IMR-90 (cell line): Measurements from ENCODE around the gene MAGI1.

Experiments
- CTCF ChIP-seq: conservative IDR thresholded peaks from 2 replicates; pipeline ENCODE4 v1.5.1; 2012; ENCODE audit warnings: mild to moderate bottlenecking, low read depth, low read length, improper control_type of control experiment
- POLR2A ChIP-seq: IDR thresholded peaks from 2 replicates; pipeline ENCODE4 v1.6.1; 2012; ENCODE audit warnings: mild to moderate bottlenecking, low read depth, low read length

- TF ChIP-seq CTCF: no peak
- no peak for TF ChIP-seq POLR2A
Observed at GRCh38 chr3:65978116-65978515, 60.6 kb downstream of the MAGI1 start.
